Smooth muscle cell (in vitro differentiated cells): ENCODE data around the gene RFK. TPM values are rescaled to one million over a fixed set of nuclear protein-coding genes. Genes with fewer than 3 reads are reported as not detected.

Source experiments
- DNase-seq: peaks from one replicate; lab custom pipeline; 2025; ENCODE audit not compliant: unreplicated experiment; lab: John Stamatoyannopoulos, UW
- H2AFZ ChIP-seq: fragments of 200-600 bp; sonication (generic); 2 replicates; pipeline ENCODE4 v1.6.0; 2016; ENCODE audit warnings: antibody characterized with exemption, low read depth, mild to moderate bottlenecking
- H3F3A ChIP-seq: fragments of 200-600 bp; sonication (generic); 2 replicates; pipeline ENCODE4 v1.6.0; 2017; ENCODE audit warnings: antibody characterized with exemption, low read depth
- H3K27ac ChIP-seq: fragments of 200-600 bp; sonication (generic); 2 replicates; pipeline ENCODE4 v1.5.1; 2016; ENCODE audit warnings: low read depth, mild to moderate bottlenecking
- H3K27me3 ChIP-seq: fragments of 200-600 bp; sonication (generic); 2 replicates; pipeline ENCODE4 v1.6.1; 2016; ENCODE audit warnings: low read depth, mild to moderate bottlenecking
- H3K36me3 ChIP-seq: fragments of 200-600 bp; sonication (generic); 2 replicates; pipeline ENCODE4 v1.5.1; 2016; ENCODE audit warnings: low read depth
- H3K4me1 ChIP-seq: fragments of 200-600 bp; sonication (generic); 2 replicates; pipeline ENCODE4 v1.5.1; 2016; ENCODE audit warnings: low read depth
- H3K4me2 ChIP-seq: fragments of 200-600 bp; sonication (generic); 2 replicates; pipeline ENCODE4 v1.6.0; 2016; ENCODE audit warnings: mild to moderate bottlenecking
- H3K4me3 ChIP-seq: fragments of 200-600 bp; sonication (generic); 2 replicates; pipeline ENCODE4 v1.5.1; 2016; ENCODE audit warnings: mild to moderate bottlenecking
- H3K79me2 ChIP-seq: fragments of 200-600 bp; sonication (generic); 2 replicates; pipeline ENCODE4 v1.6.0; 2016; ENCODE audit warnings: low read depth, mild to moderate bottlenecking
- H3K9ac ChIP-seq: fragments of 200-600 bp; sonication (generic); 2 replicates; pipeline ENCODE4 v1.6.0; 2016; ENCODE audit warnings: low read depth
- H3K9me3 ChIP-seq: fragments of 200-600 bp; sonication (generic); replicated peaks from 2 replicates; pipeline ENCODE4 v1.5.1; 2016; ENCODE audit warnings: low read depth
- H4K20me1 ChIP-seq: fragments of 200-600 bp; sonication (generic); 2 replicates; pipeline ENCODE4 v1.6.0; 2016; ENCODE audit warnings: low read depth
- WGBS: methylation state at CpG from one replicate; pipeline ENCODE4 v1.1.7; 2016; ENCODE audit warnings: low lambda C conversion rate; 5-methylcytosine and 5-hydroxymethylcytosine counted together
- polyA plus RNA-seq: library from polyadenylated mRNA; unstranded; fragments of >200 nt; fragmentation: Nextera tagmentation; extraction: Ambion mirVana; gene quantifications from 2 replicates; pipeline ENCODE4 v1.2.1, GENCODE V29; 2016
- total RNA-seq: library from RNA; depleted of rRNA; stranded (reverse); fragments of >200 nt; gene quantifications from 2 replicates; pipeline ENCODE4 v1.2.3, GENCODE V29; 2014
- TF ChIP-seq, protein P1 (sequence below): fragments of 200-600 bp; sonication (generic); IDR thresholded peaks from 2 replicates; pipeline ENCODE4 v1.5.1; 2017; ENCODE audit warnings: borderline replicate concordance, mild to moderate bottlenecking, antibody characterized with exemption; ENCODE audit not compliant: insufficient read depth, poor library complexity, severe bottlenecking

The RFK gene
- total and polyA plus RNA-seq, 2 experiments from 2014 or later = 14.2 to 25.2 TPM

GRCh38 chr9:76433406-76433805 is 39.2 kb upstream of the RFK start:
- H2AFZ ChIP-seq = no peak overlapping the region
- no peaks in the 10 kb centered on the region for H3K9me3 ChIP-seq
- no peak for DNase-seq
- TF ChIP-seq, protein P1, sequence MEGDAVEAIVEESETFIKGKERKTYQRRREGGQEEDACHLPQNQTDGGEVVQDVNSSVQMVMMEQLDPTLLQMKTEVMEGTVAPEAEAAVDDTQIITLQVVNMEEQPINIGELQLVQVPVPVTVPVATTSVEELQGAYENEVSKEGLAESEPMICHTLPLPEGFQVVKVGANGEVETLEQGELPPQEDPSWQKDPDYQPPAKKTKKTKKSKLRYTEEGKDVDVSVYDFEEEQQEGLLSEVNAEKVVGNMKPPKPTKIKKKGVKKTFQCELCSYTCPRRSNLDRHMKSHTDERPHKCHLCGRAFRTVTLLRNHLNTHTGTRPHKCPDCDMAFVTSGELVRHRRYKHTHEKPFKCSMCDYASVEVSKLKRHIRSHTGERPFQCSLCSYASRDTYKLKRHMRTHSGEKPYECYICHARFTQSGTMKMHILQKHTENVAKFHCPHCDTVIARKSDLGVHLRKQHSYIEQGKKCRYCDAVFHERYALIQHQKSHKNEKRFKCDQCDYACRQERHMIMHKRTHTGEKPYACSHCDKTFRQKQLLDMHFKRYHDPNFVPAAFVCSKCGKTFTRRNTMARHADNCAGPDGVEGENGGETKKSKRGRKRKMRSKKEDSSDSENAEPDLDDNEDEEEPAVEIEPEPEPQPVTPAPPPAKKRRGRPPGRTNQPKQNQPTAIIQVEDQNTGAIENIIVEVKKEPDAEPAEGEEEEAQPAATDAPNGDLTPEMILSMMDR = no peak
- no peaks in the 10 kb centered on the region for H3K36me3 ChIP-seq
- no peaks in the 10 kb centered on the region for H3K27me3 ChIP-seq
- no peak overlapping the region for H3K9ac ChIP-seq
- no peaks in the 10 kb centered on the region for H3F3A ChIP-seq
- H4K20me1 ChIP-seq = no peaks in the 10 kb centered on the region
- no peaks in the 10 kb centered on the region for H3K4me1 ChIP-seq
- 87% methylated on average over 5 of the region's 5 CpGs for WGBS
- H3K4me2 ChIP-seq = no peak overlapping the region
- no peak overlapping the region for H3K4me3 ChIP-seq
- H3K27ac ChIP-seq = no peak overlapping the region
- H3K79me2 ChIP-seq = no peaks in the 10 kb centered on the region

DNA sequence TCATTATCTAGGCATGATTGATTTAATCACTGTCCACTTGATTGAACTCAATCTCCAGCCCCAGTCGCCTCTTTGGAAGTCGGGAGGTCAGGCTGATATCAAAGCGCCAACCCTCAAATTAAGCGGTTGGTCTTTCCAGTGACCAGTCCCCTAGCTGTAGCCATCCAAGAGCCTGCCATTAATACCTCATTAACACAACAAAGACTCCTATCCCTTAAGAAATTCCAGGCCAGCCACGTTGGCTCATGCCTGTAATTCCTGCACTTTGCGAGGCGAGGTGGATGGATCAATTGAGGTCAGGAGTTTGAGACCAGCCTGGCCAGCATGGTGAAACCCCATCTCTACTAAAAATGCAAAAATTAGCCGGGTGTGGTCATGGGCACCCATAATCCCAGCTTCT is 37.4 kb upstream of the RFK start:
- WGBS = 61% methylated on average over 8 of the region's 8 CpGs
- H3K27ac ChIP-seq = no peak overlapping the region
- H3K4me3 ChIP-seq = no peak overlapping the region
- H3K27me3 ChIP-seq = no peaks in the 10 kb centered on the region
- no peaks in the 10 kb centered on the region for H3K36me3 ChIP-seq
- no peak overlapping the region for H3K9ac ChIP-seq
- H2AFZ ChIP-seq = no peak overlapping the region
- no peaks in the 10 kb centered on the region for H4K20me1 ChIP-seq
- no peaks in the 10 kb centered on the region for H3F3A ChIP-seq
- no peak overlapping the region for H3K4me2 ChIP-seq
- TF ChIP-seq, protein P1 = no peak
- no peaks in the 10 kb centered on the region for H3K9me3 ChIP-seq
- no peaks in the 10 kb centered on the region for H3K4me1 ChIP-seq
- H3K79me2 ChIP-seq = no peaks in the 10 kb centered on the region
- no peak for DNase-seq

DNA sequence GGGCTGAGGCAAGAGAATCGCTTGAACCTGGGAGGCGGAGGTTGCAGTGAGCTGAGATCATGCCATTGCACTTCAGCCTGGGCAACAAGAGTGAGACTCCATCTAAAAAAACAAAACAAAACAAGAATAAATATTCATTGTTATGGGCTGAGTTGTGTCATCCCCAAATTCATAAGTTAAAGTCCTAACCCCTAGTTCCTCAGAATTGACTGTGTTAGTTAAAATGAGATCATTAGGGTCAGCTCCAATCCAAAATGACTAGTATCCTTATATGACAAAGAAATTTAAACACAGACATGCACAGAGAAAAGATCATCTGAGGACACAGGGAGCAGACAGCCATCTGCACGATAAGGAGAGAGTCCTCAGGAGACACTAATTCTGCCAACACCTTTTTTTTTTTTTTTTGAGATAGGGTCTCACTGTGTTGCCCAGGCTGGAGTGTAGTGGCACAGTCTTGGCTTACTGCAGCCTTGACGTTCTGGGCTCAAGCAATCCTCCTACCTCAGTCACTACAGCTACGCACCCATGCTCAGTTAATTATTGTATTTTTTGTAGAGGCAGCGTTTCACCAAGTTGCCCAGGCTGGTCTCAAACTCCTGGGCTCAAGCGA is 32.7 kb upstream of the RFK start:
- H3K9ac ChIP-seq = no peak overlapping the region
- no peaks in the 10 kb centered on the region for H3F3A ChIP-seq
- no peaks in the 10 kb centered on the region for H3K4me1 ChIP-seq
- WGBS = 86% methylated on average over 7 of the region's 7 CpGs
- no peak overlapping the region for H3K27ac ChIP-seq
- H2AFZ ChIP-seq = no peak overlapping the region
- no peaks in the 10 kb centered on the region for H4K20me1 ChIP-seq
- no peak for DNase-seq
- H3K36me3 ChIP-seq = no peaks in the 10 kb centered on the region
- TF ChIP-seq, protein P1 = no peak
- no peak overlapping the region for H3K4me3 ChIP-seq
- no peaks in the 10 kb centered on the region for H3K9me3 ChIP-seq
- H3K4me2 ChIP-seq = no peak overlapping the region
- no peaks in the 10 kb centered on the region for H3K27me3 ChIP-seq
- H3K79me2 ChIP-seq = no peaks in the 10 kb centered on the region

DNA sequence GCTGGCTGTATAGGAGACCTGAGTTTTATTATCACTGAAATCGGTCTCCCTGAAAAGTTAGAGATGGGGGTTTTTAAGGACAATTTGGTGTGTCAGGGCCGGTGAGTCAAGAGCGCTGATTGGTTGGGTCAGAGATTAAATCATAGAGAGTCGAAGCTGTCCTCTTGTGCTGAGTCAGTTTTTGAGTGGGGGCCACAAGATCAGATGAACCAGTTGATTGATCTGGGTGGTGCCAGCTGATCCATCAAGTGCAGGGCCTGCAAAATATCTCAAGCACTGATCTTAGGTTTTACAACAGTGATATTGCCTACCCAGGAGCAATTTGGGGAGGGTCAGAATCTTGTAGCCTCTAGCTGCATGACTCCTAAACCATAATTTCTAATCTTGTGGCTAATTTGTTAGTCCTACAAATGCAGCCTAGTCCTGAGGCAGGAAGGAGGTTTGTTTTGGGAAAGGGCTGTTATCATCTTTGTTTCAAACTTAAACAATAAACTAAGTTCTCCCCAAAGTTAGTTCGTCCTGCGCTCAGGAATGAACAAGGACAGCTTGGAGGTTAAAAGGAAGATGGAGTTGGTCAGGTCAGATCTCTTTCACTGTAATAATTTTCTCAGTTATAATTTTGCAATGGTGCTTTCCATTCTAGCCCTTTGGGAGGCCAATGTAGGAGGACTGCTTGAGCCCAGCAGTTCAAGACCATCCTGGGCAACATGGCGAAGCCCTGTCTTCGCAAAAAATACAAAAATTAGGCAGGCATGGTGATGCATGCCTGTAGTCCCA is 31.6 kb upstream of the RFK start:
- H3K4me1 ChIP-seq = no peaks in the 10 kb centered on the region
- no peak overlapping the region for H3K4me3 ChIP-seq
- no peak for DNase-seq
- H4K20me1 ChIP-seq = no peaks in the 10 kb centered on the region
- no peaks in the 10 kb centered on the region for H3K79me2 ChIP-seq
- H3K9me3 ChIP-seq = no peaks in the 10 kb centered on the region
- H3K27ac ChIP-seq = no peak overlapping the region
- TF ChIP-seq, protein P1 = no peak
- H3K9ac ChIP-seq = no peak overlapping the region
- no peaks in the 10 kb centered on the region for H3K27me3 ChIP-seq
- 81% methylated on average over 8 of the region's 8 CpGs for WGBS
- no peaks in the 10 kb centered on the region for H3K36me3 ChIP-seq
- H3K4me2 ChIP-seq = no peak overlapping the region
- H3F3A ChIP-seq = no peaks in the 10 kb centered on the region
- H2AFZ ChIP-seq = no peak overlapping the region
